GM21825 (cell line): ENCODE data around the gene DDX50.
"Not testable (repeated sequence)": the region's sequence is repeated elsewhere in the genome, so short reads cannot be mapped to it uniquely, and the experiment has no call there.

Experiments
- ATAC-seq: cut with Tn5 transposase; IDR thresholded peaks from one replicate; pipeline ENCODE4 v1.9.1; 2021; ENCODE audit warnings: mild to moderate bottlenecking, moderate library complexity; ENCODE audit not compliant: unreplicated experiment

The DDX50 gene

DNA sequence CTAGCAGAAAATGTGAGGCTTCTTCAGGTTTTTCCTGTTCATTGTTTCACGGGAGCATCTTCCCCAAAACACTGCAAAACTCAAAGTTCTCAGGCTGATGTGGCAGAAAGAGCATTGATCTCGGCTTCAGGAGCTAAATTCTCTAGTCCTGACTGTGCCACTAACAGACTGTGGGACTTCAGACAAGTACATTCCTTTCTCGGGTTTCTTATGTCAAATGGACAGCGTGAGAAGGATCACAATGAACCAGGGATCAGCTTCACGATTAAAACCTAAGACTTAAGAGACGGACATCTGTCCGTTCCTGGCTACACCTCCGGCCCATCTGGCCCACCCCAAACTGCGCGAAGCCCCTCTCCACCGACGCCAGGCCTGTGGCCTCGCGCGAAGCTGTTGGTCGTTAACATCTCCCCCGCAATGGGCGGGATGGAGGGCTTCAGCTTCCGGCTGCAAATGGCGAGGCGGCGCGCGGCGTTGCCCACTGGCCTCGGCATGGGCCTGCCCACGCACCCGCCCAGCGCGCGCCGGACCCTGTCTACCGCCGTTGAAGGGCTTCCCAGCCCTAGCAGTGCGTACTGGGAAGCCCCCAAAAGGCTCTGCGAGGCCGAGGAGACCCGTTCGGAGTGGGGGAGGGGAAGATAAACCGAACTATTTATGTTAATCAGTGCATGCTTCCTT lies 549 bp upstream of the DDX50 start:
- peak; percentile 35 for ATAC-seq

DNA sequence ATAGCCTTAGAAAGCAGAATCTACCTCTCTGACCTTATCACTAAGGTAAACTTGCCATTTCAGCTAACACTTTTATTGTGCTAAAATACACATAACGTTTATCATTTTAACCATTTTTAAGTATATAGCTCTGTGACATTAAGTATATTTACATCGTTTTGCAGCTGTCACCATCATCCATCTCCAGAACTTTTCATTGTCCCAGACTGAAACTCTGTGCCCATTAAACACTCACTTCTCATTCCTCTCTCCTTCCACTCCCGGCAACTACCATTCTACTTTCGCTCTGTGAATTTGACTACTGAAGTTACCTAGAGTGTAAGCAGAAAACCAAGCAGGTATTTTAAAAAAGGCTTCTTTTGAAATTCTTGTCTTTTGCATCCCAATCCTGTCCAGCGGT lies 1.3 kb downstream of the DDX50 start:
- ATAC-seq: no peak

DNA sequence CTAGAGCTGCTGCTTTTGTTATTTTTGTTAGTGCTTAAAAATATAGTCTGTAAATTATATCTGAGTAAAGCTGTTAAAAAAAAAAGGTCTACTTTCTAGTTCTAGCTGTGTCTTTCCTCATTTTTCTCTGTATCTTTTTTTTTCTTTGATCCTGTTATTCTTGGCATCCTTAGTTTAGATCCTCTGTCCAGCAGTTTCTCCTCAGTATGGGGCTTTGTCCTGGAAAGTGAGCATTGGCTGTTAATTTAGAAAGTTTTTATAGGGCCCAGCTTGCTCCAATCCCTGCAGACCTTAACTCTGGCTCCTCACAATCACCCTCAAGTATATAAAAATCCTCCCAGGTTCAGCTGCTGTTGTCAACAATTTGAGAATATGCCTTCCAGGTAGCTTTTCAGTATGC lies 23.5 kb downstream of the DDX50 start:
- ATAC-seq: no peak

DNA sequence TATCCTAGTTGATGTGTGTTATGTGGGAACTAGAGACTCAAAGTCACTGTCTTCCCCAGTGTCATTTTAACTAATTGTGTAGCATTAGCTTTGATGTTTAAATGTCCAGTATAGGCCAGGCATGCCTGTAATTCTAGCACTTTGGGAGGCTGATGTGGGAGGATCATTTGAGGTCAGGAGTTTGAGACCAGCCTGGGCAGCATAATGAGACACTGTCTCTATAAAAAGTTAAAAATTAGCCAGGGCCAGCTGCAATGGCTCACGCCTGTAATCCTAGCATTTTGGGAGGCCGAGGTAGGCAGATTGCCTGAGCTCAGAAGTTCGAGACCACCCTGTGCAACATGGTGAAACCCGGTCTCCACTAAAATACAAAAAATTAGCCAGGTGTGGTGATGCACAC lies 24.4 kb downstream of the DDX50 start:
- ATAC-seq: no peak

DNA sequence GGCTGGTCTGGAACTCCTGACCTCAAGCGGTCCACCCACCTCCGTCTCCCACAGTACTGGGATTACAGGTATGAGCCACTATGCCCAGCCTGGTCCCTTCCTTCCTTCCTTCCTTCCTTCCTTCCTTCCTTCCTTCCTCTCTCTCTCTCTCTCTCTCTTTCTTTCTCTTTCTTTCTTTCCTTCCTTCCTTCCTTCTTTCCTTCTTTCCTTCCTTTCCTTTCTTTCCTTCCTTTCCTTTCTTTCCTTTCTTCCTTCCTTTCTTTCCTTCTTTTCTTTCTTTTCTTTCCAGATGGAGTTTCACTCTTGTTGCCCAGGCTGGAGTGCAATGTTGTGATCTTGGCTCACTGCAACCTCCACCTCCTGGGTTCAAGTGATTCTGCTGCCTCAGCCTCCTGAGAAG lies 28.0 kb downstream of the DDX50 start:
- ATAC-seq: not testable (repeated sequence)

DNA sequence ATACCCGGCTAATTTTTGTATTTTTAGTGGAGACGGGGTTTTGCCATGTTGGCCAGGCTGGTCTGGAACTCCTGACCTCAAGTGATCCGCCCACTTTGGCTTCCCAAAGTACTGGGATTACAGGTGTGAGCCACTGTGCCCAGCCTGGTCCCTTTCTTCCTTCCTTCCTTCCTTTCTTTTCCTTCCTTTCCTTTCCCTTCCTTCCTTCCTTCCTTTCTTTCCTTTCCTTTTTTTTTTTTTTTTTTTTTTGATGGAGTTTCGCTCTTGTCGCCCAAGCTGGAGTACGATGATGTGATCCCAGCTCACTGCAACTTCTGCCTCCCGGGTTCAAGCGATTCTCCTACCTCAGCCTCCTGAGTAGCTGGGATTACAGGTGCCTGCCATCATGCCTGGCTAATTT lies 28.8 kb downstream of the DDX50 start:
- ATAC-seq: not testable (repeated sequence)

DNA sequence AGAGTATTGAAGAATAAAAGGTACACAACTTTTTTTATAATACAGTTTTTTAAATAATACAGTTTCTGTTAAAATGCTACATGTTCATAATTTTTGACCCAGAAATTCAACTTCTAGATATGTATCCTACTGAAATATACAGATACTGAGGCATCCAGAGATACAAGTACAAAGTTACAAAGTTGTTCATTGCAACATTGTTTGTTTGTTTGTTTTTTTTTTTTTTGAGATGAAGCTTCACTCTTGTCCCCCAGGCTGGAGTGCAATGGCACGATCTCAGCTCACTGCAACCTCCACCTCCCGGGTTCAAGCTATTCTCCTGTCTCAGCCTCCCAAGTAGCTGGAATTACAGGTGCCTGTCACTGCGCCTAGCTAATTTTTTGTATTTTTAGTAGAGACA lies 31.7 kb downstream of the DDX50 start:
- not testable (repeated sequence) for ATAC-seq

DNA sequence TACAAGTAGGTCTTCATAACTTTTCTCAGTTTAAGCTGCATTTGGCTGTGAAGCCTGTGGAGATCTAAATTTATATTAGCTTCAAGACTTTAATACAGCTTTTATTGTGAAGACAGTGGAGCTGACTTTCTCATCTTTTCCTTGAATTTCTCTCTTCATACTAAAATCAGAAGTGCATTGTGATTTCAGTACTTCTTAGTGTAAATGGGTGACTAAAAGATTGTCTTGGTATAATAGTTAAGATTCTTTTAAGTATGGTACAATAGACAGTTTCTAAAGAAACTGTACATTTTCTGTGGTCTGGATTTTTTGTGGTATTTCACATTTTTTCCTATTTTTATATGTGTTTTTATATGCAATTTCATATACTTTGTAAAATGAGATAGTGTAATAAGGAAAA lies 33.9 kb downstream of the DDX50 start:
- no peak for ATAC-seq

DNA sequence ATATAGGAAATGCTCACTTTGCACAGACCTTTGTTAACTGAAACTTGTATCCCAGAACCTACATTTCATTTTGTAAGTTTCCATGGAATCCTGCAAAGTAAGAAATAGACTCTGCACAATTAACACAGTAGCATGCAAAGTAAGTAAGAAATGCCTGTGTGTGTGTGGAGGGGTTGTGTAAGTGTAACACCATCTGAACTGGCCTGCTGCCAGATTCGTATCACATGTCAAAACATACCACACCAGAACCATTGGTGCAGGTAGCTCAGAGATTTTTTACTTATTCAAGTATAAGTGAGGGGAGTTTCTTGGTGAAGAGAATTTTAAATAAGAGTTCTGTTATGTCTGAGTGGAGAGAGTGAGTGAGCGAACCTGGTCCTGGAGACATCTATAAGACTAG lies 37.0 kb downstream of the DDX50 start:
- ATAC-seq: no peak

DNA sequence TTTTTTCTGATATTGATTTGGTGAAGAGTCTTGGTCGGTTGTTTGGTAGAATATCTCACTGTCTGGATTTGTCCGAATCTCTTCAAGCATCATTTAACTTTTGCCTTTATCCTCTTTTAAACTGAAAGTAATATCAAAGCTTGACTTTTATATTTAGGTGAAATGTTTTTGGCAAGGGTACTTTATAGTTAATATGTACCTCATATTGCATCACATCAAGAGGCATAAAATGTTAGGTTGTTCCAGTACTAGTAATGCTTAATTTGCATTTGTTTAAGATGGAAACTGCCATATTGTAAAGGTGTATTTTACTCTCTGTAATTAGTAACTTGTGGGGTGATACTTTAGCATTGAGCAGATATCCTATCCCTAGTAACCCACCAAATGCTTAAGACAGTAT lies 37.8 kb downstream of the DDX50 start:
- no peak for ATAC-seq

DNA sequence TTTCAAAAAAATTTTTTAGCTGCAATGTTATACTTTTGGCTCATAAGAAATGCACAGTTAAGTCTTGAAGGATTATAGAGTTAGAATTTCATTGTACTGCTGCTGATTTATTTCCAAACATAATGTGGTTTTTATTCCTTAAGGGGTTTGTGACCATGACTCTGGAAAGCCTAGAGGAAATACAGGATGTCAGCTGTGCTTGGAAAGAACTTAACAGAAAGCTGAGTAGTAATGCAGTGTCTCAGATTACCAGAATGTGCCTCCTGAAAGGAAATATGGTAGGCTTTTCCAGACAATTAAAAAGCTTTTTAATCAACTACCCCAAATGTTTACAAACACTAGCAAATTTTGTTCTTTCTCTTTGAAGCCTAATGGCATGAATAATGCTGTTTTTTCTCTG lies 39.8 kb downstream of the DDX50 start:
- ATAC-seq: not testable (repeated sequence)

DNA sequence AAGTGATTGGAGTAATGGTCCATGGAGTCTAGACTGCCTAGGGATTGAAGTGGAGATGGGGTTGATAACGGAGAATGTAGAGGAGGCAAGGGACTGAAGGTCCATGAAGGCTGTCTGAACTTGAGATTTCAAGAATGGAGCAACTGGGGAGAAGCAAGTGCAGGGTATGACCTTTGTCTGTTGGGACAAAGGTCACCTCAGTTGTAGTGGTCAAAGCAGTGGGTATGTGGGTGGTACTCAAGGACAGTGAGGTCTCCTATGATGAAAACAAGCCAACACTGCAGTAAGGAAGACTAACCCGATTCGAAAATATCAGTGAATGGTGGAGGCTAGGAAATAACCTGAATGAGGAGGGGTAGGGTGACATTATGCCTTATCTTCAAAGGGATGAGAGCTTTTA lies 49.5 kb downstream of the DDX50 start:
- no peak for ATAC-seq

DNA sequence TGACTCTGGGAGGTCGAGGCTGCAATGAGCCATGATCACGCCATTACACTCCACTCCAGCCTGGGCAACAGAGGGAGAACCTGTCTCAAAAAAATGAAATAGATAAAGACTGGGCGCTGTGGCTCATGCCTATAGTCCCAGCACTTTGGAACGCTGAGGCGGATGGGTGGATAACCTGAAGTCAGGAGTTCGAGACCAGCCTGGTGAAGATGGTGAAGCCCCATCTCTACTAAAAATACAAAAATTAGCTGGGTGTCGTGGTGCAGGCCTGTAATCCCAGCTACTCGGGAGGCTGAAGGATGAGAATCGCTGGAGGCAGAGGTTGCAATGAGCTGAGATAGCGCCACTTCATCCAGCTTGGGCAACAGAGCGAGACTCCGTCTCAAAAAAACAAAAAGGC lies 53.8 kb downstream of the DDX50 start:
- ATAC-seq: no peak

DNA sequence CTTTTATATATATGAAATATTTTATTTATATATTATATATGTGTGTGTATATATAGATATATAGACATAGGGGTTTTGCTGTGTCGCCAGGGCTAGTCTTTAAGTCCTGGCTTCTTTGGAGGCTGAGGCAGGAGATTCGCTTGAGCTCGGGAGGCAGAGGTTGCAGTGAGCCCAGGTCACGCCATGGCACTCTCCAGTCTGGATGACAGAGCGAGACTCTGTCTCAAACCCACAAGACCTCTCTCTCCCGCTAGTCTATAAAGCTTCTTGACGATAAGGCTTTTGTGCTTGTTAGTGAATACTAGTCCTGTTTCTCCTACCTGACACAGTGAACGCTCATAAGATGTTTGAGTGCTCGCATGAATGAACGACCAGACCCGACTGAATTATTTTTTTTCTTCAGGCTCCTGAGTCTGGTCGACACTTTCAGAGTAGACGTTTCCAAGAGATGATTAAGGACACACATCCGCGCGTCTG lies 54.3 kb downstream of the DDX50 start:
- ATAC-seq: peak; percentile 12

DNA sequence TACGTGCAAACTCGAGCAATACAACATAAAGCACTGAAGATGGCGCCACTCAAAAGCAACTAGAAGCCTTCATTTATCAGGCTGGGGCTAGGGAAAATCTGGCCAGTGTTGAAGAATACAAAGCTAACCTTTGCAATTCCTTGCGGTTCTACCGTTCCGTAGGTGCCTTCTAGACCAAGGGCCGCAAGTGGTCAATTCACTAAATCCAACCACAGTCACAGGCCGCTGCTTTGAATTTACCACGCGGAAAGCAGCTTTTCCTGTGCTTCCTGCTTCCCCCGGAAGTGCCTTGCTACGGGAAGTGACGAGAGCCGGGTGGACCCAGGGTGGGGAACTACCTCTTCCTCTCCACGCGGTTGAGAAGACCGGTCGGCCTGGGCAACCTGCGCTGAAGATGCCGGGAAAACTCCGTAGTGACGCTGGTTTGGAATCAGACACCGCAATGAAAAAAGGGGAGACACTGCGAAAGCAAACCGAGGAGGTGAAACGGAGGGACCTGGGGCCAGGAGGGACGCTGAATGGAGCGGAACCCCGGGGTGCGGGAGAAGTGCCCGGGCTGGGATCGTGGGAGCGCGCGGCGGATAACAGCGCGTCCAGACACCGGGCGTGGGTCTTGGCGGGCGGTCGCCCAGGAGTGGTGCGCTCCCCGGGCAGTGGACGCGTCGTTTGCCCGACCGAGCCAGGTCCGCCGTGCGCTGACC lies 54.9 kb downstream of the DDX50 start, which contains the start of gene DDX21:
Gene DDX21 (plus strand): TSS at position 339 of the 701 bp plus-strand sequence. CDS start 56 bp downstream, at position 395.
- ATAC-seq: peak; percentile 83

DNA sequence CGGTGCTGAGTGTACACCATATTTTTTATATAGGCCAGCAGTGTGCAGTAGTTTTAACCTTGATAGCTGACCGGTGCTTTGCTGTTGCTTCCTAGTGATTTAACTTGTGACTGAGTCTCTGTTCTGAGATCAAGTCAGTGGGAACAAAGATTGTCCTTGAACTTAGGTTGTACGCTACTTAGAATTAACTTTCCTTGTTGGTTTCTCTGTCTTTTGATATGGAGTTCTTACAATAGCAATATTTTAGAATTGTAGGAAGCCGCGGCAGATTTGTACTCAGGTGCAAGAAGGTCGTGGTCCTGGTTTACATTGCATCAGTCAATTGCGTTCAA lies 56.1 kb downstream of the DDX50 start:
- no peak for ATAC-seq

DNA sequence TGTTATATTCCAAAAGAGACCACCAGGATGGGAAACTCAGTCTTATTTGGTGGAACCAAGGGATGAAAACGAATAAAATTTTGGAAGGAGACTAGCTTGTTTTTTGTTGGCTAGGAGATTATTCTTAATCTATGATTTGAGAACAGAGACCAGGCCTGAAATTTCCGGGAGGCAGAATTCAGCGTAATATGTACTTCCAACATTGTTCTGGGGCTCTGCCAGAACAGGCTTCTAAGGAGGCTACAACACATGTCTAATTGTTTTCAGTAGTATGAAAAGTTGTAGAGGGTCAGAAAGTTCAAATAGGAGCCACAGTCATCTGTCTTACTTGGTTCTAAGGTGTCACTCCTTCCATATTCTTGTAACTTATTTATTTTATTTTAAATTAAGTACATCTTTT lies 56.5 kb downstream of the DDX50 start:
- no peak for ATAC-seq

DNA sequence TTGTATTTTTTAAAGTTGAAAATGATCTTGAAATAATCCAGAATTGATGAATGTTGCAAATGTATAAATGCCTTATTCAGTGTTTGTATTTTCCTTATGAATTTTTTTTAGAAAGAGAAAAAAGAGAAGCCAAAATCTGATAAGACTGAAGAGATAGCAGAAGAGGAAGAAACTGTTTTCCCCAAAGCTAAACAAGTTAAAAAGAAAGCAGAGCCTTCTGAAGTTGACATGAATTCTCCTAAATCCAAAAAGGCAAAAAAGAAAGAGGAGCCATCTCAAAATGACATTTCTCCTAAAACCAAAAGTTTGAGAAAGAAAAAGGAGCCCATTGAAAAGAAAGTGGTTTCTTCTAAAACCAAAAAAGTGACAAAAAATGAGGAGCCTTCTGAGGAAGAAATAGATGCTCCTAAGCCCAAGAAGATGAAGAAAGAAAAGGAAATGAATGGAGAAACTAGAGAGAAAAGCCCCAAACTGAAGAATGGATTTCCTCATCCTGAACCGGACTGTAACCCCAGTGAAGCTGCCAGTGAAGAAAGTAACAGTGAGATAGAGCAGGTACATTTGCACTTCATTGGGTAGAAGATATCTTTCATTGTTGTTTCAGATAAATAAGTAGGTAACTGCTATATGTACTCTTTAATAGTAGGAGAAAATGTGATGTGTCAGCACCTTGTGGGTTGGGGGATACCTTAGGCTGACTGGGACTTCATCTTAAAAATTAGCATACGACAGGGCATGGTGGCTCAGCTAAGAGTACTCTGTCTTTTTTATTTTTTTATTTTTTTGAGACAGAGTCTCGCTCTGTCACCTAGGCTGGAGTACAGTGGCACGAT lies 58.8 kb downstream of the DDX50 start:
- no peak for ATAC-seq

DNA sequence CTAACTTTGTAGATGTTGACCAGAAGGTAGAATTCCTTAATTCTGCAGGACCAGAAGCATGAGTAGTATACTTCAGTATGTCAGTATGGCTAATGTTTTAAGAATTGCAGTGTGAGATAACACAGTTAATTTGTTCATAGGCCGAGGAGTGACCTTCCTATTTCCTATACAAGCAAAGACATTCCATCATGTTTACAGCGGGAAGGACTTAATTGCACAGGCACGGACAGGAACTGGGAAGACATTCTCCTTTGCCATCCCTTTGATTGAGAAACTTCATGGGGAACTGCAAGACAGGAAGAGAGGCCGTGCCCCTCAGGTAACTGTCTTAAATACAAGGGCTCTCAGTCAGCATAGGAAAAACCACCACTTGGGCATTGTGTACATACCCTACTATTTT lies 62.0 kb downstream of the DDX50 start:
- no peak for ATAC-seq

DNA sequence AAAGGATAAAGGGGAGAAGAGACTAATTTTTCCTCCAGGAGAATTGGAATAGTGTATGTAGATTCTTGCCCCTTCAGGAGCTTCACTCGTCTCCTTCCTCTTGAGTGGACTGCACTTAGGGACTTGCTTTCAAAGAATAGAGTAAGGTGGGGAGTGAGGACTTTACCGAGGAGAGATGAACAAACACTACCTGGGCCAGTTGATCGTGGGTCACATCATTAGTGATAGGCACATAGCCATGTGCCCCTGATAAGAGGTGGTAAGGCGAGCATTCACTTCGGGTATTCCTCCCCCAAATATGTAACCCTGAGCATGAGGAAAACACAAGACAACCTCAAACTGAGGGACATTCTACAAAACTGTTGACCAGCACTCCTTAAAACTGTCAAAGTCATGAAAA lies 72.9 kb downstream of the DDX50 start:
- no peak for ATAC-seq

DNA sequence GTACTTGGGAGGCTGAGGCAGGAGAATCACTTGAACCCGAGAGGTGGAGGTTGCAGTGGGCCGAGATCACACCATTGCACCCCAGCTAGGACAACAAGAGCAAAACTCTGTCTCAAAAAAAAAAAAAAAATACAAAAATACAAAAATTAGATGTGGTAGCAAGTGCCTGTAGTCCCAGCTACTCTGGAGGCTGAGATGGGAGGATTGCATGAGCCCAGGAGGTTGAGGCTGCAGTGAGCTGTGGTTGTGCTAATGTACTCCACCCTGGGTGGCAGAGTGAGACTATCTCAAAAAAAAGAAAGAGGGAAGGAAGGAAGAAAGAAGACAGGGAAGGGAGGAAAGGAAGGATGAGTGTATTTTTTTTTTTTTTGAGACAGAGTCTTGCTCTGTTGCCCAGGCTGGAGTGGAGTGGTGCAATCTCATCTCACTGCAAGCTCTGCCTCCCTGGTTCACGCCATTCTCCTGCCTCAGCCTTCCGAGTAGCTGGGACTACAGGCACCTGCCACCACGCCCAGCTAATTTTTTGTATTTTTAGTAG lies 74.9 kb downstream of the DDX50 start:
- not testable (repeated sequence) for ATAC-seq
